Right cardiac atrium (tissue), 5 donors: ENCODE data around the gene ZNF737. TPM values are rescaled to one million over a fixed set of nuclear protein-coding genes. Genes with fewer than 3 reads are reported as not detected.

Source experiments
- ATAC-seq, 2 donors: fragments of 200-7000 bp; cut with Tn5 transposase; one replicate each; pipeline versions ENCODE4 v1.8.0 to v1.9.1; 2020; ENCODE audit warnings: moderate library complexity in 2 of 2, mild to moderate bottlenecking in 1 of 2
- DNase-seq, 3 donors: peaks; one replicate each; pipeline ENCODE4 v3.0.0-alpha.2; 2020
- H3K27ac ChIP-seq: one replicate; pipeline ENCODE4 v1.5.1; 2013; ENCODE audit warnings: mild to moderate bottlenecking, low read length, control low read depth, moderate library complexity
- H3K27me3 ChIP-seq: one replicate; pipeline ENCODE4 v1.6.1; 2013; ENCODE audit not compliant: control insufficient read depth, insufficient read depth
- H3K4me1 ChIP-seq: one replicate; pipeline ENCODE4 v1.6.1; 2013; ENCODE audit warnings: low read length; ENCODE audit not compliant: control insufficient read depth, insufficient read depth
- H3K4me3 ChIP-seq: one replicate; pipeline ENCODE4 v1.5.1; 2013; ENCODE audit warnings: low read length, control low read depth
- H3K9me3 ChIP-seq: one replicate; pipeline ENCODE4 v1.6.1; 2013; ENCODE audit warnings: low read length; ENCODE audit not compliant: control insufficient read depth
- WGBS: extraction: QIAGEN DNeasy Blood & Tissue Kit; methylation state at CpG from one replicate; pipeline ENCODE4 v1.1.7; 2013; 5-methylcytosine and 5-hydroxymethylcytosine counted together
- intact Hi-C, 4 donors: fragments of 100-400 bp; cut with DNase I; formaldehyde crosslinking; loops; one replicate each; pipeline versions ENCODE4 v1.11.0 to v1.14.0; 2022 to 2023
- polyA plus RNA-seq: library from polyadenylated mRNA; stranded (reverse); fragments of 200-250 nt; gene quantifications from one replicate; pipeline ENCODE4 v1.2.3, GENCODE V29; 2013
- total RNA-seq, 4 donors: library from RNA; stranded (reverse); fragmentation: NEBNext Ultra II Directional; extraction: Animal tissue kit (Norgen Biotek cat#: 25700); gene quantifications; one replicate each; pipeline ENCODE4 v1.2.1, GENCODE V29; 2021
- donor health status: healthy with polysubstance abuse.
- donor health status: DM: no; HTN: yes; CAD: no.
- donor health status: DM: no; HTN: no; CAD: no.
- donor health status: DM: no; HTN: yes; CAD: no; lungs with severe emphysema.
- donor health status: DM: yes; HTN: yes; CAD: no.

ZNF737 gene
- total and polyA plus RNA-seq, 5 donors = 3.6 to 6.4 (median 5.3) TPM

- Histone ChIP-seq H3K27ac (no peak overlapping the region), H3K4me1 (no peaks in the 10 kb centered on the region), H3K27me3 (no peaks in the 10 kb centered on the region), H3K9me3 (peaks cover 2% of the 10 kb centered on the region), H3K4me3 (no peak overlapping the region)
- intact Hi-C loops = no loop called here
- no peak for ATAC-seq
- no peak for DNase-seq
- whole genome bisulfite sequencing = 51% methylated on average over 1 of the region's 1 CpG
Observed at GRCh38 chr19:20503476-20503875, 62.1 kb downstream of the ZNF737 start.

Other genes starting within 250 kb of the ZNF737 start
- 10 to 100 TPM in 2 of 4 donors, 1 to 10 TPM in 2; 8.6 to 12.4 (median 10.6) TPM for gene ZNF626, start 95.8 kb upstream of the ZNF737 start, total RNA-seq
- 5.1 TPM for gene ZNF626, start 95.8 kb upstream of the ZNF737 start, polyA plus RNA-seq
- 1 to 10 TPM; 1.9 to 2.1 (median 2.0) TPM for gene ZNF66, start 210.5 kb upstream of the ZNF737 start, total RNA-seq
- 1.2 TPM for gene ZNF66, start 210.5 kb upstream of the ZNF737 start, polyA plus RNA-seq